NCI-H128 (cell line): ENCODE data around the gene RARG.
"Not testable (repeated sequence)": the region's sequence is repeated elsewhere in the genome, so short reads cannot be mapped to it uniquely, and the experiment has no call there.

Source experiments
- DNase-seq: peaks from one replicate; lab custom pipeline; 2025; ENCODE audit not compliant: unreplicated experiment; lab: John Stamatoyannopoulos, UW

RARG gene

GRCh38 chr12:53193040-53193439 lies 39.0 kb downstream of the RARG start:
- no peak for DNase-seq

- no peak for DNase-seq
Measured at GRCh38 chr12:53192531-53193021, 39.4 kb downstream of the RARG start.

GRCh38 chr12:53191885-53192530 lies 40.0 kb downstream of the RARG start:
- no peak for DNase-seq

GRCh38 chr12:53191096-53191884 lies 40.7 kb downstream of the RARG start:
- no peak for DNase-seq

- no peak for DNase-seq
Measured at GRCh38 chr12:53190108-53190729, 41.8 kb downstream of the RARG start.

GRCh38 chr12:53187145-53187899 lies 44.7 kb downstream of the RARG start:
- no peak for DNase-seq

GRCh38 chr12:53186745-53187144 lies 45.3 kb downstream of the RARG start:
- DNase-seq: no peak

- DNase-seq: no peak
Measured at GRCh38 chr12:53185582-53186153, 46.3 kb downstream of the RARG start.

GRCh38 chr12:53184828-53185227 lies 47.2 kb downstream of the RARG start:
- DNase-seq: no peak

- no peak for DNase-seq
Measured at GRCh38 chr12:53182903-53183302, 49.1 kb downstream of the RARG start.

- no peak for DNase-seq
Measured at GRCh38 chr12:53181935-53182334, 50.1 kb downstream of the RARG start.

GRCh38 chr12:53180931-53181645 lies 50.9 kb downstream of the RARG start:
- peak; percentile 44 for DNase-seq

GRCh38 chr12:53180220-53180930 lies 51.6 kb downstream of the RARG start, which contains the start of the genes CSAD and ZNF740:
TSS of gene CSAD (minus strand) at chr12:53180925. CDS start at chr12:53173470, 7,455 bp downstream.
TSS of gene ZNF740 (plus strand) at chr12:53180722. CDS start at chr12:53181984, 1,262 bp downstream.
- peak; percentile 95 for DNase-seq

GRCh38 chr12:53179687-53180219 lies 52.3 kb downstream of the RARG start:
- no peak for DNase-seq

GRCh38 chr12:53178803-53179202 lies 53.2 kb downstream of the RARG start:
- not testable (repeated sequence) for DNase-seq

GRCh38 chr12:53177447-53177846 lies 54.6 kb downstream of the RARG start:
- not testable (repeated sequence) for DNase-seq

GRCh38 chr12:53176750-53177149 lies 55.3 kb downstream of the RARG start:
- DNase-seq: no peak

- no peak for DNase-seq
Measured at GRCh38 chr12:53174881-53175491, 57.0 kb downstream of the RARG start.
